NOMO-1 (cell line): ENCODE measurements around the gene ZNF557.

Experiments used
- DNase-seq, 2 experiments: peaks; one replicate each; lab custom pipeline; 2025; ENCODE audit not compliant: unreplicated experiment in 2 of 2; lab: John Stamatoyannopoulos, UW

ZNF557 gene

GRCh38 chr19:7124782-7125181 lies 55.3 kb downstream of the ZNF557 start:
- DNase-seq, result no peak

GRCh38 chr19:7125221-7125620 lies 55.7 kb downstream of the ZNF557 start:
- DNase-seq, result no peak

- no peak for DNase-seq
Observed at GRCh38 chr19:7126132-7126531, 56.6 kb downstream of the ZNF557 start.

- no peak for DNase-seq
Observed at GRCh38 chr19:7130043-7130442, 60.5 kb downstream of the ZNF557 start.

- DNase-seq, result no peak
Observed at GRCh38 chr19:7132054-7132453, 62.6 kb downstream of the ZNF557 start.

GRCh38 chr19:7137120-7137519 lies 67.6 kb downstream of the ZNF557 start:
- DNase-seq, result no peak
